CD4-positive, alpha-beta T cell (primary cell): ENCODE measurements around the gene RBP3. TPM values are rescaled to one million over a fixed set of nuclear protein-coding genes. Genes with fewer than 3 reads are reported as not detected.

Source experiments
- ATAC-seq: fragments of 200-7000 bp; cut with Tn5 transposase; one replicate; pipeline ENCODE4 v1.10.0; 2022; ENCODE audit warnings: mild to moderate bottlenecking; ENCODE audit not compliant: poor library complexity
- CTCF ChIA-PET: fragments of 350-600 bp; sonication (Branson Sonifier 250); formaldehyde crosslinking; loops from one replicate; lab custom pipeline; 2021; ENCODE audit warnings: antibody characterized with exemption, inconsistent platforms; lab: Charles Lee
- POLR2A ChIA-PET: fragments of 350-600 bp; sonication (Branson Sonifier 250); formaldehyde crosslinking; loops from one replicate; lab custom pipeline; 2021; ENCODE audit warnings: antibody characterized with exemption, inconsistent platforms; lab: Charles Lee
- DNase-seq, 14 experiments: peaks; one replicate each; pipeline ENCODE4 v3.0.0-alpha.2; 2013 to 2020; ENCODE audit warnings: mixed read lengths in 2 of 14
- H3K27ac ChIP-seq, 2 donors: one replicate each; pipeline versions ENCODE4 v1.5.1 to v1.7.0; 2013; ENCODE audit warnings: low read length in 2 of 2, low read depth in 1 of 2, mild to moderate bottlenecking in 1 of 2
- H3K27me3 ChIP-seq, 2 experiments: 1 replicate in 1 of 2; 2 replicates in 1 of 2; pipeline versions ENCODE4 v1.6.1 to v1.7.0; 2013; ENCODE audit warnings: low read length in 2 of 2, control low read depth in 1 of 2, mild to moderate bottlenecking in 1 of 2, moderate library complexity in 1 of 2; ENCODE audit not compliant: insufficient read depth in 2 of 2, control insufficient read depth in 1 of 2
- H3K36me3 ChIP-seq: one replicate; pipeline ENCODE4 v1.6.1; 2013; ENCODE audit warnings: low read length, control low read depth; ENCODE audit not compliant: insufficient read depth
- H3K4me1 ChIP-seq: one replicate; pipeline ENCODE4 v1.6.1; 2013; ENCODE audit warnings: low read length, control low read depth; ENCODE audit not compliant: insufficient read depth
- H3K4me3 ChIP-seq: one replicate; pipeline ENCODE4 v1.5.1; 2013; ENCODE audit warnings: mild to moderate bottlenecking, low read length, moderate library complexity
- H3K9me3 ChIP-seq, 2 experiments: 1 replicate in 1 of 2; 2 replicates in 1 of 2; pipeline versions ENCODE4 v1.6.1 to v1.7.0; 2013; ENCODE audit warnings: low read length in 2 of 2, mild to moderate bottlenecking in 2 of 2, control low read depth in 1 of 2, moderate library complexity in 1 of 2; ENCODE audit not compliant: control insufficient read depth in 1 of 2, insufficient read depth in 1 of 2
- H3K27ac Mint-ChIP-seq: one replicate; pipeline ENCODE4 v1.8.0; 2020; ENCODE audit warnings: mixed read lengths
- H3K27me3 Mint-ChIP-seq: one replicate; pipeline ENCODE4 v1.8.0; 2021; ENCODE audit warnings: mixed read lengths
- H3K36me3 Mint-ChIP-seq: one replicate; pipeline ENCODE4 v1.8.0; 2021; ENCODE audit warnings: low read depth, mixed read lengths
- H3K4me1 Mint-ChIP-seq: one replicate; pipeline ENCODE4 v1.8.0; 2021; ENCODE audit warnings: low read depth, mixed read lengths
- H3K4me3 Mint-ChIP-seq: one replicate; pipeline ENCODE4 v1.8.0; 2020; ENCODE audit warnings: mild to moderate bottlenecking, mixed read lengths
- H3K9me3 Mint-ChIP-seq: one replicate; pipeline ENCODE4 v1.8.0; 2020; ENCODE audit warnings: mixed read lengths
- CTCF ChIP-seq: fragments of 200-600 bp; IDR thresholded peaks from one replicate; pipeline ENCODE4 v1.8.0; 2022; ENCODE audit warnings: antibody characterized with exemption, mild to moderate bottlenecking
- intact Hi-C, 2 experiments: fragments of 100-400 bp; cut with DNase I in 1 of 2; cut with micrococcal nuclease in 1 of 2; formaldehyde crosslinking; loops; one replicate each; pipeline versions ENCODE4 v1.15.1 to v1.9.0; 2023 to 2025; cut with DNase I, micrococcal nuclease
- total RNA-seq, 174 experiments: library from RNA in 2 of 174; stranded (reverse) in 2 of 174; gene quantifications; one replicate each; pipeline ENCODE4 v1.2.3 and lab custom pipeline; 2021 to 2026

The RBP3 gene
- total RNA-seq, 2 experiments from 2014 or later = not detected

- no peak for TF ChIP-seq CTCF
- H3K27me3 Mint-ChIP-seq = no peaks in the 10 kb centered on the region
- Histone ChIP-seq H3K36me3 (no peaks in the 10 kb centered on the region), H3K27ac (no peak overlapping the region), H3K4me1 (peaks cover 55% of the 10 kb centered on the region), H3K4me3 (no peak overlapping the region), H3K27me3 (no peaks in the 10 kb centered on the region), H3K9me3 (no peaks in the 10 kb centered on the region)
- peaks cover 52% of the 10 kb centered on the region for H3K4me1 Mint-ChIP-seq
- intact Hi-C loops = no loop called here
- CTCF ChIA-PET = no interaction called here
- no peak overlapping the region for H3K4me3 Mint-ChIP-seq
- POLR2A ChIA-PET = interaction anchor here (3.1 kb wide), 1 partner anchor 262 kb away, joined by 42 read pairs; no protein-coding TSS in a partner anchor
- H3K27ac Mint-ChIP-seq = no peak overlapping the region
- H3K9me3 Mint-ChIP-seq = no peaks in the 10 kb centered on the region
- DNase-seq (peak in 1 of 14 experiments; percentile 24), ATAC-seq (no peak)
- no peaks in the 10 kb centered on the region for H3K36me3 Mint-ChIP-seq
Measured at GRCh38 chr10:47310090-47310505, 38.1 kb upstream of the RBP3 start.

- H3K4me1 Mint-ChIP-seq = peaks cover 41% of the 10 kb centered on the region
- peak overlapping the region; percentile 88 for H3K27ac Mint-ChIP-seq
- H3K27ac ChIP-seq = peak overlapping the region in 1 of 2 donors; percentile 39
Measured at GRCh38 chr10:47311193-47311931, 36.8 kb upstream of the RBP3 start.

More at GRCh38 chr10:47311193-47311931, 36.8 kb upstream of the RBP3 start:
- Mint-ChIP-seq H3K4me3 (peak overlapping the region; percentile 56), H3K9me3 (no peaks in the 10 kb centered on the region), H3K27me3 (no peaks in the 10 kb centered on the region), H3K36me3 (no peaks in the 10 kb centered on the region)
- Histone ChIP-seq H3K4me1 (peaks cover 52% of the 10 kb centered on the region), H3K4me3 (peak overlapping the region; percentile 0), H3K9me3 (no peaks in the 10 kb centered on the region), H3K36me3 (no peaks in the 10 kb centered on the region), H3K27me3 (no peaks in the 10 kb centered on the region)
- no peak for TF ChIP-seq CTCF
- ChIA-PET POLR2A (interaction anchor here (0.6 to 3.1 kb wide), 12 partner anchors 9 to 286 kb away, joined by 3 to 42 read pairs (median 4); no protein-coding TSS in a partner anchor), CTCF (interaction anchor here (0.6 to 4.4 kb wide), 14 partner anchors 9 to 310 kb away, joined by 3 to 76 read pairs (median 4); no protein-coding TSS in a partner anchor)
- peak; percentile 83 for ATAC-seq
- DNase-seq = peak; percentile 33 to 85 (median 66)
- intact Hi-C loops = loop anchor here in 1 of 2 experiments (1.0 kb wide), 2 partner anchors 10 to 54 kb away; no protein-coding TSS in a partner anchor
